NK-92 (cell line): ENCODE measurements around the gene URI1.
"Not testable (repeated sequence)": the region's sequence is repeated elsewhere in the genome, so short reads cannot be mapped to it uniquely, and the experiment has no call there.

Source experiments
- DNase-seq: peaks from one replicate; lab custom pipeline; 2025; ENCODE audit not compliant: unreplicated experiment; lab: John Stamatoyannopoulos, UW

The URI1 gene

DNA sequence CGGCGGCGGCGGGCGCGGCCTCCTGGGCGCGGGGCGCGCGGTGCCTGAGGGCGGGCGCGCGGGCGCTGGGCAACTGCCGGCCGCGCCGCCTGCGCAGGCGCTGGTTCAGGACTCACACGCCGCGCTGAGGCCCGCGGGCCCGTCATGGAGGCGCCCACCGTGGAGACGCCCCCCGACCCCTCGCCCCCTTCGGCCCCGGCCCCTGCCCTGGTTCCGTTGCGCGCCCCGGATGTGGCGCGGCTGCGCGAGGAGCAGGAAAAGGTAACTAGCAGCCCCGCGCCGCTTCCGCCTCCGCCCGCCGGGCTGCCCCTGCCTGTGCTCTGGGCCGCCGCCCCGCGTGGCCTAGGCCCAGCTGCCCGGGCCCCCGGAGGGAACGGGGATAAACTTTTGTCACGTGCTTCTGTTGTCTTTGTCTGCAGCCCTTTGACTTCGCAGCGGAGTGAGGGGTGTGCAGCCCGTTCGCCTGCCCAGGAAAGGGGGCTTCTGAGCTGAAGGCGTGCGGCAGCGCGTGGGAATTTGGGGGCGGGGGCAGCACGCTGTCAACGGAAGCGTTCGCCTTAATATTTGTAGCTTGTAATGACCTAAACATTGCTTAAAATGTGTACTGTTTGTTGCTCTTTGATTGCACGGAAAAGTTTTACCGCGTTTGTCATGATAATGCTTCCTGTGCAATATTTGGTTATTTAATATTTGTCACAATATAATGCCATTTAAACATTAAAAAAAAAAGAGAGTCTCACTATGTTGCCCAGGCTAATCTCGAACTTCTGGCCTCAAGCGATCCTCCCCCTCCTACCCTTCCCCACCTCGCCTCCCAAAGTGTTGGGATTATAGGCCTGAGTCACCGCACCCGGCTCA, 594 bp downstream of the URI1 start:
- no peak for DNase-seq

- no peak for DNase-seq
Observed at GRCh38 chr19:29943615-29944014, 1.6 kb downstream of the URI1 start.

DNA sequence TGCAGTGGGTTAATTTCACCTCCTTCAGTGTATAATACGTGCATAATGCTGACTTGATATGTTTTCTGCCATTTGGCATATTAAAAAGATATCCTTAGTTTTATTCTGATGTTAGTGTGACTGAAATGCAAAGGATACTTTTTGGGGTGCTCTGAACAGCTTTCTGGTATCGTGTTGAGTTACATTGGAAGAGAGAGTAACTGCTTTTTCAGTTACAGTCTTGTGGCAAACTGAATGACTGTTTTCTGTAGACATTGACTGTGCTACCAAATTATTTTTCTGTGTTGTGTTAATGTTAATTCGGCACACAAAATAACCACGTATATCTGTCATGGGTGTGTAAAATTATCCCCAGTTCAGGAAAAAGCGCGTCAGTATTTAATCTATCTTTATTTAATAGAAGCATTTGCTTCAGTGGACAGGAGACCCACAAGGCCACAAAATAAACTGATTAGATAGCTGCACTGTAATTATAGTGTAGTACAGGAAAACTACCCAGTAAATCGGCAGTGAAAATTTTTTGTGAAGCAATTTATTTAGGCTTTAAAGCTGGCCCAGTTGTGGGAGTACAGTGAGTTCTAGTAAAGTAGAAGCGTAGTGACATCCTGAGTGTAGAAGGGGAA, 2.5 kb downstream of the URI1 start:
- no peak for DNase-seq

DNA sequence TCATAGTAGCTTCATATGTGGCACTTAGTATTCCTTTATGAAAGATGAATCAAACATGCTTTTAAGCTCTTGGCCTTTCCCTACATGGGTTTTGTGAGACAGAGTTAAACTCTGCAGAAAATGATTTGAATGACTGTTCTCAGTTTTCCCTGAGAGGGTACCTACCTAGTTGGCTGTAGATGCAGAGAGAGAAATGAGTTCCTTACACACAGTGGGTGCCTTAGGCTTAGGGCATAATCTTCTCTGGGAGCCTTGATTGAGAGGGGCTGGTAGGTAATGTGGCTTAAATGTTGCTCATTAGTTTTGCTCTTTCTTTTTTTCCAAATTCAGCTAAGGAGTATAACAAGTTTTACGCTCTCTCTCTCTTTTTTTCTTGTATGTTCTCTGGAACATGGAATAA, 3.0 kb downstream of the URI1 start:
- DNase-seq: no peak

DNA sequence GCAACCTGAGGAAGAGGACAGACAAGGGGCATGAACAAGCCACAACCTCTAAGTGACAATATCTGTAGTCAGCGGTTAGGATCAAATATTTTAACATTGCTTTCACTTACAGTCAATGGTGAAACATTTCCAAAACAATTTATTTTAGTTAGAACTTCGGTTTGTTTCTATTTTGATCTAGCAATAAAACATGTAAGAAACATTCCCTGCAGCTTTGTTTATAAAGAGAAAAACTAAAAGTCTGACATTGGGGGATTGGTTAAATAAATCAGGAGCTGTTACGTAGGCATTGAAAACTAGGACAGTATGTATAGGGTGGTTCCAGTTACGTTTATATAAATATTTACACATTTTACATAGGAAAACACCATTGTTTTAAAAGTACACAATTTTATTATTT, 3.4 kb downstream of the URI1 start:
- no peak for DNase-seq

- DNase-seq: no peak
Observed at GRCh38 chr19:29946645-29947044, 4.6 kb downstream of the URI1 start.

DNA sequence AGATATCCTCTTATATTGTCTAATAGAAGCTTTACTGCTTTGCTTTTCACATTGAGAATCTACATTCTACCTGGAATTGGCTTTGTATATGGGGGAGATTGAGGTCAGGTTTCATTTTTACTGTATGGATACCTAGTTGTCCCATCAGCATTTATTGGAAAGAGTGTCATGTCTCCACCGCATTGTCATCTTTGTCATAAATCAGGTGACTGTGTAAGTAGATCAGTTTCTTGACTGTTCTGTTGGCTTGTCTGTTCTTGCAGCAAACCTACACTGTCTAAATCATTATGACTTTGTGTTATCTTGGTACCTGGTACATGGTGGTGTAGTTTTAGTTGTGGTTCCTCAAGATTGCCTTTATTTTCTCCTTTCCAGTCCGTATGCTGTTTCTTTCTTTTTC, 5.8 kb downstream of the URI1 start:
- no peak for DNase-seq

DNA sequence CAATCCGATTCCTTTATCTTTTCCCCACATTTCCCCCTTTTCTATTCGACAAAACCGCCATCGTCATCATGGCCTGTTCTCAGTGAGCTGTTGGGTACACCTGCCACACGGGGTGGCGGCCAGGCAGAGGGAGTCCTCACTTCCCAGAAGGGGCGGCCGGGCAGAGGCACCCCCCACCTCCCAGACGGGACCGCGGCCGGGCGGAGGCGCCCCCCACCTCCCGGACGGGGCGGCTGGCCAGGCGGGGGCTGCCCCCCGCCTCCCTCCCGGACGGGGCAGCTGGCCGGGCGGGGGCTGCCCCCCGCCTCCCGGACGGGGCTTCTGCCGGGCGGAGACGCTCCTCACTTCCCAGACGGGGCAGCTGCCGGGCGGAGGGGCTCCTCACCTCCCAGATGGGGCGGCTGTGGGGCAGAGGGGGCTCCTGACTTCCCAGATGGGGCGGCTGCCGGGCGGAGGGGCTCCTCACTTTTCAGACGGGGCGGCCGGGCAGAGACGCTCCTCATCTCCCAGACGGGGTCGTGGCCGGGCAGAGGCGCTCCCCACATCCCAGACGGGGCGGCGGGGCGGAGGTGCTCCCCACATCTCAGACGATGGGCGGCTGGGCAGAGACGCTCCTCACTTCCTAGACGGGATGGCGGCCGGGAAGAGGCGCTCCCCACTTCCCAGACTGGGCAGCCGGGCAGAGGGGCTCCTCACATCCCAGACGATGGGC, 6.9 kb downstream of the URI1 start:
- DNase-seq: not testable (repeated sequence)

GRCh38 chr19:29952177-29952576, 10.1 kb downstream of the URI1 start:
- no peak for DNase-seq

- no peak for DNase-seq
Observed at GRCh38 chr19:29952646-29953045, 10.6 kb downstream of the URI1 start.

DNA sequence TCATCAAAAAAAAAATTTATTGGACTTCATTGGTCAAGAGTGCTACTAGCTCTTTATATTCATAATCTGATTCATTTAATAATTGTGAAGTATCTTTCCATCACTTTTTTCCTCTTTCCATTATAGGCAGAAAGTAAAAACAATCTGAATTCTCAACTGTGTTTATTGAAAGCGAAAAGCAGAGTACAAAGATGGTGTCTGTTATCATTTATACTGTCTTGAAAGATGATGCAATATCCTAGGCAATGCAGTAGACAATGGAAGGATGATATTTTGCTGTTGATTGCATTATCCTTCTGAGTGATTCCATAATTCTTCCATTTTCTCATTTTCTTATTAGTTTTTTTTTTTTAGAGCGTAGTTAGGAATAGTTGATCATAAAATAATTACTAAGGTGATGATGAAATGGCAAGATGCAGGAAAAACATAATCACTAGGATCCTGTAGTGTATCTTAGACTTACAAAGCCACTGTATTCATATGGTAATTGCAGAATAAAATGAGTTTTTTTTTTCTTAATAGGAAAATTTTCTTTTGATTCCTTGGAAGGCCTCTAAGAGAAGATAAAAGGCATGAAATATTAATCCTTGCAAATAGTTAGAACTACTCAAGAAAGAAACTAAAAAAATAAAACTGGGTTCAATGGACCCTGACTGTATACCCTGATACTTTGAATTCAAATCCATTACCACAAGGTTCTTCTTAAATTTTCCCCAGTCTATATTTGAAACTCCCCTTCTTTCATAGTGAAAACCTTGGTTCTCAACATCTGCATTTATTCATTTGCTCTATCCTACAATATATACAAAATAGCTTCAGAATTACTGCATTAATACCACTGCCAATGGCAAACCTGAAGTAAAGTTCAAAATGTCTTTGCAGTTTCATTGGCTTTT, 11.6 kb downstream of the URI1 start:
- DNase-seq: no peak

GRCh38 chr19:29956855-29957254, 14.8 kb downstream of the URI1 start:
- DNase-seq: no peak

DNA sequence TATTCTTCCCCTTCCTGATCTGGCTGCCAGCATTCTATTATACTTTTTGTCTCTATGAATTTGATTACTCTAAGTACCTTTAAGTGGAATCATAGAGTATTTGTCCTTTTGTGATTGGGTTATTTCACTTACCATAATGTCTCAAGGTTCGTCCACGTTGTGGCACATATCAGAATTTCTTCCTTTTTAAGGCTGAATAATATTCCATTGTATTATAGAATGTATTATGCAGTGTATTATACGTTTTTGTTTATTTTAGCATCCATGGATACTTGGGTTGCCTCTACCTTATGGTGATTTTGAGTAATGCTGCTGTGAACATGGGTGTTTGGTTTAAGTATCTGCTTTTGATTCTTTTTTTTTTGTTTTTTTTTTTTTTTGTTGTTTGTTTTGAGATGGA, 19.3 kb downstream of the URI1 start:
- no peak for DNase-seq

GRCh38 chr19:29962793-29963192, 20.8 kb downstream of the URI1 start:
- DNase-seq: no peak

DNA sequence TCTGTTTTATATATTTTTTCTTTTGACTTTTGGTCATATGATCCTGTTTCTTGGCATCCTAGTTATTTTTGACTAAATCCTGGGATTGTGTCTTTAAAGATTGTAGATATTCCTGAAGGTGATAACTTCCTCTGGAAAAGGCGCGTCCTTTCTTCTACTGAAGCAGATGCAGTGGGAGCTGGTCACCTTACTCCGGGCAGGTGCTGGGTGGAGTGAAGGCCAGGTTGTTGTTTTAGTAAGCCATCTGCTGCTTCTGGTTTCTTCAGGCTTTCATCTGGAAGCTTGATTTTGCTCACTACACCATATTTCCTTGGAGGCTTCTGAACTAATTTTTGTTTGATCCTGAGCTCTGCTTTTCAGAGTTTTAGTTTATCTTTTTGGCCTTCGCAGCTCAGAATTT, 21.5 kb downstream of the URI1 start:
- DNase-seq: no peak

DNA sequence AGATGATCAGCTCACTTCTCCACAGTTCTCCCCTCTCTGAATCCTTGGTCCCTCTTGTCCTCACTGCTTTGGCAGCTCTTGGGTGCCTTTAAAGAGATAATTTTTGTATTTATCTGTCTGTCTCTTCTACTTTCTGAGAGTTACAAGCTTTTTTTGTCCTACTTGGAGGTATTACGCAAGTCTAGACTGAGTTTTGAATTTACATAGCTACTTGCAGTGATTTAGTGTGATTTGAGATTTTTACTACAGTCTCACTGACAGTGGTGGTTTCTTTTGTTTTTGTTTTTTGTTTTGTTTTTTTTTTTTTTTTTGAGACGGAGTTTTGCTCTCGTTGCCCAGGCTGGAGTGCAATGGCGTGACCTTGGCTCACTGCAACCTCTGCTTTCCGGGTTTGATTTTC, 22.1 kb downstream of the URI1 start:
- no peak for DNase-seq

- no peak for DNase-seq
Observed at GRCh38 chr19:29965492-29965891, 23.5 kb downstream of the URI1 start.

GRCh38 chr19:29966142-29966541, 24.1 kb downstream of the URI1 start:
- DNase-seq: not testable (repeated sequence)

- DNase-seq: no peak
Observed at GRCh38 chr19:29966588-29967249, 24.7 kb downstream of the URI1 start.

DNA sequence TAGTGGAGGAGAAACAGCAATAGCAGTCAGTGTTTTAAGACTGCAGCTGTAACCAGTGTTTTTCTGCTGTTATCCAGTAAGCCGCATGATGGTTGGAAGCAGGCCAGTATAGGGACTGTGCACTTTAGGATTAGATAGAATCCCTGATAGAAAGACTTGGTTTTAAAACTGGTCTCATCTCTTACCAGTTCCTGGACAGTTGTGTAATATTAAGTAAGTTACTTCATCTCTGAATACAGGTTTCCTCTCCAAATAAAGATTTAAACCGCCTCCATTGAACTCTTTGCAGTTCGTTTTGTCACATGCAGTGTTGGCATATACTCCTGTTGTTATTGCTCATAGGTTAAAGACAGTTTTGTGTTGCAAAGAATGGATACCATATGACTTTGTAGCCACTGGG, 25.6 kb downstream of the URI1 start:
- no peak for DNase-seq

DNA sequence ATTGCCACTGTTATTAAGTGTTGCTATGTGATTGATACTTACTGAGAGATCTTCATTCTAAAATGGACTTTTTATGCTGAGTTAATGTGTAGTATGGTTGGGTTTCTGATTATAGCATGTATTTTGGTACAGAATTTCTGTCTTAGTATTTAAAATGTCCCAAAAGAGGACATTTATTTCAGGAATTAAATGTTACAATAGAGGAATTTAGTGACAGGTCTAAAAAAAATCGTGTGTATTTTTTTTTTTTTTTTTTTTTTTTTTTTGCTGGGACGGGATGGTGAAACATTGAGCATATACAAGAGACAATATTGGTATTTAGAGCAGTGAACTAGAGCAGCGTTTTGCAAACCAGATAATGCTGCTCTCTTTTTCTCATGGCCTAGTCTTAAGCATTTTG, 27.9 kb downstream of the URI1 start:
- no peak for DNase-seq
